ENCODE results near the gene ASTN2. TPM values are rescaled to one million over a fixed set of nuclear protein-coding genes. Genes with fewer than 3 reads are reported as not detected.

The ASTN2 gene
- total and polyA plus RNA-seq, 10 of the 15 experiments (the other 5 are each of a cell fraction or from before 2014, with no cell fraction given) = 1.4 to 15.7 (median 7.0) TPM

- POLR2A ChIA-PET = no interaction called here
- 0% methylated on average over 2 of the region's 2 CpGs for WGBS (ENCODE audit: insufficient coverage, insufficient replicate concordance, low lambda C conversion rate, missing lambda C conversion rate)
- H3K4me1 ChIP-seq (ENCODE audit: control insufficient read depth, insufficient read depth, low read length) = no peaks in the 10 kb centered on the region
Measured at GRCh38 chr9:117317192-117317591, 97.7 kb downstream of the ASTN2 start.

More at GRCh38 chr9:117317192-117317591, 97.7 kb downstream of the ASTN2 start:
- Histone ChIP-seq H3K27ac (ENCODE audit: control insufficient read depth, insufficient read depth) (no peak overlapping the region), H3K4me3 (no peak overlapping the region), H3K36me3 (ENCODE audit: control insufficient read depth in 2 of 2, insufficient read depth in 2 of 2, low read length in 1 of 2) (no peaks in the 10 kb centered on the region), H3K27me3 (replicated peaks in 1 of 2; ENCODE audit: control insufficient read depth in 2 of 2, insufficient read depth in 2 of 2, low read length in 1 of 2) (no peaks in the 10 kb centered on the region; a peak in 1 of 4 replicates), H3K9ac (ENCODE audit: control insufficient read depth, insufficient read depth, low read length) (no peak overlapping the region), H2AFZ (ENCODE audit: control insufficient read depth, low read depth, low read length) (no peak overlapping the region), H3K79me2 (ENCODE audit: control insufficient read depth, insufficient read depth, low read length) (no peaks in the 10 kb centered on the region), H3K9me3 (replicated peaks; ENCODE audit: control insufficient read depth, insufficient read depth, low read length) (no peaks in the 10 kb centered on the region), H4K20me1 (ENCODE audit: control insufficient read depth, insufficient read depth) (no peaks in the 10 kb centered on the region), H3K4me2 (ENCODE audit: control insufficient read depth, insufficient read depth) (no peak overlapping the region)
- in situ Hi-C loops (cut with MboI) (no loop called here), intact Hi-C loops (cut with micrococcal nuclease; ENCODE audit: unreplicated experiment) (no loop called here)
- ChIA-PET CTCF (no interaction called here), RAD21 (ENCODE audit: unreplicated experiment) (no interaction called here), SMC1A (ENCODE audit: uncharacterized antibody, unreplicated experiment) (no interaction called here)
- TF ChIP-seq, protein P1, sequence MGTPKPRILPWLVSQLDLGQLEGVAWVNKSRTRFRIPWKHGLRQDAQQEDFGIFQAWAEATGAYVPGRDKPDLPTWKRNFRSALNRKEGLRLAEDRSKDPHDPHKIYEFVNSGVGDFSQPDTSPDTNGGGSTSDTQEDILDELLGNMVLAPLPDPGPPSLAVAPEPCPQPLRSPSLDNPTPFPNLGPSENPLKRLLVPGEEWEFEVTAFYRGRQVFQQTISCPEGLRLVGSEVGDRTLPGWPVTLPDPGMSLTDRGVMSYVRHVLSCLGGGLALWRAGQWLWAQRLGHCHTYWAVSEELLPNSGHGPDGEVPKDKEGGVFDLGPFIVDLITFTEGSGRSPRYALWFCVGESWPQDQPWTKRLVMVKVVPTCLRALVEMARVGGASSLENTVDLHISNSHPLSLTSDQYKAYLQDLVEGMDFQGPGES (IDR thresholded peaks at IDR 0.05) = no peak
- TF ChIP-seq, protein P2, sequence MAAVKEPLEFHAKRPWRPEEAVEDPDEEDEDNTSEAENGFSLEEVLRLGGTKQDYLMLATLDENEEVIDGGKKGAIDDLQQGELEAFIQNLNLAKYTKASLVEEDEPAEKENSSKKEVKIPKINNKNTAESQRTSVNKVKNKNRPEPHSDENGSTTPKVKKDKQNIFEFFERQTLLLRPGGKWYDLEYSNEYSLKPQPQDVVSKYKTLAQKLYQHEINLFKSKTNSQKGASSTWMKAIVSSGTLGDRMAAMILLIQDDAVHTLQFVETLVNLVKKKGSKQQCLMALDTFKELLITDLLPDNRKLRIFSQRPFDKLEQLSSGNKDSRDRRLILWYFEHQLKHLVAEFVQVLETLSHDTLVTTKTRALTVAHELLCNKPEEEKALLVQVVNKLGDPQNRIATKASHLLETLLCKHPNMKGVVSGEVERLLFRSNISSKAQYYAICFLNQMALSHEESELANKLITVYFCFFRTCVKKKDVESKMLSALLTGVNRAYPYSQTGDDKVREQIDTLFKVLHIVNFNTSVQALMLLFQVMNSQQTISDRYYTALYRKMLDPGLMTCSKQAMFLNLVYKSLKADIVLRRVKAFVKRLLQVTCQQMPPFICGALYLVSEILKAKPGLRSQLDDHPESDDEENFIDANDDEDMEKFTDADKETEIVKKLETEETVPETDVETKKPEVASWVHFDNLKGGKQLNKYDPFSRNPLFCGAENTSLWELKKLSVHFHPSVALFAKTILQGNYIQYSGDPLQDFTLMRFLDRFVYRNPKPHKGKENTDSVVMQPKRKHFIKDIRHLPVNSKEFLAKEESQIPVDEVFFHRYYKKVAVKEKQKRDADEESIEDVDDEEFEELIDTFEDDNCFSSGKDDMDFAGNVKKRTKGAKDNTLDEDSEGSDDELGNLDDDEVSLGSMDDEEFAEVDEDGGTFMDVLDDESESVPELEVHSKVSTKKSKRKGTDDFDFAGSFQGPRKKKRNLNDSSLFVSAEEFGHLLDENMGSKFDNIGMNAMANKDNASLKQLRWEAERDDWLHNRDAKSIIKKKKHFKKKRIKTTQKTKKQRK (IDR thresholded peaks at IDR 0.05; ENCODE audit: low read depth, low read length) = no peak
- TF ChIP-seq JUND (IDR thresholded peaks at IDR 0.05; ENCODE audit: low read depth, low read length) = no peak
- TF ChIP-seq ZSCAN29 (IDR thresholded peaks at IDR 0.05) = no peak
- no peak for TF ChIP-seq POLR2AphosphoS5 (IDR thresholded peaks at IDR 0.05; ENCODE audit: low read length)
- no peak for TF ChIP-seq TCF3 (IDR thresholded peaks at IDR 0.05; ENCODE audit: borderline replicate concordance, insufficient read depth, low read depth, low read length)
- TF ChIP-seq MXI1 (IDR thresholded peaks at IDR 0.05; ENCODE audit: low read depth, low read length) = no peak
- TF ChIP-seq BACH1 (IDR thresholded peaks at IDR 0.05; ENCODE audit: borderline replicate concordance) = no peak
- no peak for TF ChIP-seq CREM (IDR thresholded peaks at IDR 0.05; ENCODE audit: low read depth)
- TF ChIP-seq, protein P3, sequence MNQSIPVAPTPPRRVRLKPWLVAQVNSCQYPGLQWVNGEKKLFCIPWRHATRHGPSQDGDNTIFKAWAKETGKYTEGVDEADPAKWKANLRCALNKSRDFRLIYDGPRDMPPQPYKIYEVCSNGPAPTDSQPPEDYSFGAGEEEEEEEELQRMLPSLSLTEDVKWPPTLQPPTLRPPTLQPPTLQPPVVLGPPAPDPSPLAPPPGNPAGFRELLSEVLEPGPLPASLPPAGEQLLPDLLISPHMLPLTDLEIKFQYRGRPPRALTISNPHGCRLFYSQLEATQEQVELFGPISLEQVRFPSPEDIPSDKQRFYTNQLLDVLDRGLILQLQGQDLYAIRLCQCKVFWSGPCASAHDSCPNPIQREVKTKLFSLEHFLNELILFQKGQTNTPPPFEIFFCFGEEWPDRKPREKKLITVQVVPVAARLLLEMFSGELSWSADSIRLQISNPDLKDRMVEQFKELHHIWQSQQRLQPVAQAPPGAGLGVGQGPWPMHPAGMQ (IDR thresholded peaks at IDR 0.05; ENCODE audit: borderline replicate concordance) = no peak
- no peak for TF ChIP-seq ZNF384 (IDR thresholded peaks at IDR 0.05; ENCODE audit: borderline replicate concordance, low read depth, low read length)
- TF ChIP-seq EP300 (IDR thresholded peaks at IDR 0.05; ENCODE audit: borderline replicate concordance in 1 of 2, control insufficient read depth in 1 of 2, low read depth in 2 of 2, low read length in 2 of 2) = no peak
- TF ChIP-seq MTA2 (IDR thresholded peaks at IDR 0.05; ENCODE audit: low read depth) = no peak
- TF ChIP-seq, protein P4, sequence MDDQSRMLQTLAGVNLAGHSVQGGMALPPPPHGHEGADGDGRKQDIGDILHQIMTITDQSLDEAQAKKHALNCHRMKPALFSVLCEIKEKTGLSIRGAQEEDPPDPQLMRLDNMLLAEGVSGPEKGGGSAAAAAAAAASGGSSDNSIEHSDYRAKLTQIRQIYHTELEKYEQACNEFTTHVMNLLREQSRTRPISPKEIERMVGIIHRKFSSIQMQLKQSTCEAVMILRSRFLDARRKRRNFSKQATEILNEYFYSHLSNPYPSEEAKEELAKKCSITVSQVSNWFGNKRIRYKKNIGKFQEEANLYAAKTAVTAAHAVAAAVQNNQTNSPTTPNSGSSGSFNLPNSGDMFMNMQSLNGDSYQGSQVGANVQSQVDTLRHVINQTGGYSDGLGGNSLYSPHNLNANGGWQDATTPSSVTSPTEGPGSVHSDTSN (IDR thresholded peaks at IDR 0.05; ENCODE audit: insufficient replicate concordance, low read depth, low read length) = no peak
- no peak for TF ChIP-seq PML (IDR thresholded peaks at IDR 0.05; ENCODE audit: low read length)
- TF ChIP-seq RUNX3 (IDR thresholded peaks at IDR 0.05; ENCODE audit: low read length) = no peak
- DNase-seq (ENCODE audit: low read depth, low spot score) (no peak), FAIRE-seq (no peak), ATAC-seq (no peak)
- no TSS peak for BruUV-seq (replicated peaks)
